Naive thymus-derived CD8-positive, alpha-beta T cell (primary cell): ENCODE results near the gene SIRT6. TPM values are rescaled to one million over a fixed set of nuclear protein-coding genes. Genes with fewer than 3 reads are reported as not detected.
"Not testable (repeated sequence)": the region's sequence is repeated elsewhere in the genome, so short reads cannot be mapped to it uniquely, and the experiment has no call there.

Experiments
- ATAC-seq, 2 donors: fragments of 150-1000 bp; cut with Tn5 transposase in 1 of 2; sonication (Bioruptor Pico), chemical (Tn5 transposase) in 1 of 2; 1 replicate in 1 of 2; 2 replicates in 1 of 2; pipeline ENCODE4 v1.10.0; 2021; ENCODE audit warnings: mild to moderate bottlenecking in 2 of 2, moderate library complexity in 2 of 2
- POLR2A ChIA-PET: fragments of 350-600 bp; sonication (Branson Sonifier 250); formaldehyde crosslinking; loops from one replicate; lab custom pipeline; 2021; ENCODE audit warnings: antibody characterized with exemption; lab: Charles Lee
- DNase-seq, 10 donors: peaks; one replicate each; pipeline versions ENCODE4 v3.0.0 to v3.0.0-alpha.2; 2020 to 2022
- H3K27ac Mint-ChIP-seq, 10 donors: one replicate each; pipeline ENCODE4 v1.8.0; 2020 to 2022; ENCODE audit warnings: mild to moderate bottlenecking in 10 of 10, mixed read lengths in 10 of 10, moderate library complexity in 4 of 10, inconsistent platforms in 1 of 10
- H3K27me3 Mint-ChIP-seq, 5 donors: one replicate each; pipeline ENCODE4 v1.8.0; 2021 to 2022; ENCODE audit warnings: mixed read lengths in 5 of 5
- H3K36me3 Mint-ChIP-seq, 3 donors: one replicate each; pipeline ENCODE4 v1.8.0; 2020 to 2022; ENCODE audit warnings: mixed read lengths in 3 of 3, mild to moderate bottlenecking in 2 of 3, inconsistent platforms in 1 of 3
- H3K4me1 Mint-ChIP-seq, 4 donors: one replicate each; pipeline ENCODE4 v1.8.0; 2021 to 2022; ENCODE audit warnings: mixed read lengths in 4 of 4
- H3K4me3 Mint-ChIP-seq, 10 donors: one replicate each; pipeline ENCODE4 v1.8.0; 2020 to 2022; ENCODE audit warnings: mild to moderate bottlenecking in 10 of 10, mixed read lengths in 10 of 10, moderate library complexity in 6 of 10, inconsistent platforms in 1 of 10
- H3K9me3 Mint-ChIP-seq, 9 donors: one replicate each; pipeline ENCODE4 v1.8.0; 2020 to 2022; ENCODE audit warnings: mixed read lengths in 9 of 9, mild to moderate bottlenecking in 3 of 9, inconsistent platforms in 1 of 9, moderate library complexity in 1 of 9
- polyA plus RNA-seq, 3 donors: library from polyadenylated mRNA; unstranded; fragments of 300-500 nt; fragmentation: Illumina TruSeq; gene quantifications; one replicate each; pipeline ENCODE4 v1.2.3, GENCODE V29; 2021
- total RNA-seq, 8 experiments: library from RNA in 2 of 8; stranded (reverse) in 2 of 8; gene quantifications; one replicate each; pipeline ENCODE4 v1.2.3 and lab custom pipeline; 2021 to 2026

The SIRT6 gene
- total RNA-seq (10 to 100 TPM; 27.2 to 27.3 TPM), polyA plus RNA-seq (1 to 10 TPM in 2 of 3 donors, under 1 TPM in 1; 0.86 to 4.3 (median 1.4) TPM), total RNA-seq (lab: John Stamatoyannopoulos, UW) (3.4 to 22.0 (median 13.0) reads per million in 6 experiments)

DNA sequence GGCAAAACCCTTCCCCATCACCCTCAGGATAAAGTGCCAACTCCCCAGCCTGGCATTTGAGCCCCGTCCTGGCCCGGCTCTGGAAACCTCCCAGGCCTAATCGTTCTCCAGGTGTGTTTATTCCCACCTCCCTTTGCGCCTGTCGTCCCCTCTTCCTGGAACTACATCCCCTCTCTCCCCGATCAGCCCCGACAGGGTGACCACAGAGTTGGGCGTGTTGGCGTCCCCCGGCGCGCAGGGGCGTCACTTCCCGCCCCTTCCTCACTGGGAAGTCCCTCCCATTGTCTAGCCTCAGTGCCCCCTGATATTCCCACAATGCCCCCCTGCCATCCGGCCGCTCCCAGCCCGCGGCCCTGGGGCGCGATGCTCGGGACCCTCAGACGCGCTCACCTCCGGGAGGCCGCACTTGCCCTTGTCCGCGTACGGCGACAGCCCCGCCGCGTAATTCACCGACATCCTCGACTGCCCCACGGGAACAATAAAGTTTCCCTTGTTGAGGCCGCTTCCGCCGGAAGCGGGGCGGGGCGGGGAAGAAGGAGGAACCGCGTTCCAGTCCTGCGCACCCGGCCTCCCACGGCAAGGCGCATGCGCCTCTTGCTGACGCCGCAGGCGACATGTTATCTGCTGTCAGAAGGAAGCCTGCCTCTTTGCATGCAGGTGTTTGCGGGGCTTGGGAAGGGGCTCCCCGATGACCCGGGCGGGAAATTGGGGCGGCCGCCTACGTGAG lies at the start of gene SIRT6, which contains the start of gene ANKRD24:
Gene SIRT6, minus strand, starts transcription at position 480 of the 727 bp plus-strand sequence. Its CDS starts 24 bp downstream, at position 456.
Gene ANKRD24, plus strand, starts transcription at position 606 of the 727 bp plus-strand sequence. CDS start 3,737 bp downstream, outside the sequence.
- Mint-ChIP-seq H3K9me3 (no peaks in the 10 kb centered on the region), H3K4me1 (peaks cover 29 to 44% (median 42%) of the 10 kb centered on the region in 4 donors), H3K36me3 (peaks cover 0 to 18% (median 7%) of the 10 kb centered on the region in 3 donors), H3K27ac (peak within 1 kb of the TSS; percentile 91 to 98 (median 96)), H3K27me3 (peaks cover 0 to 2% (median 0%) of the 10 kb centered on the region in 5 donors), H3K4me3 (peak within 1 kb of the TSS; percentile 94 to 99 (median 97))
- POLR2A ChIA-PET, result no interaction called here
- ATAC-seq, result peak; percentile 89 to 93
- peak; percentile 92 to 98 (median 95) for DNase-seq

DNA sequence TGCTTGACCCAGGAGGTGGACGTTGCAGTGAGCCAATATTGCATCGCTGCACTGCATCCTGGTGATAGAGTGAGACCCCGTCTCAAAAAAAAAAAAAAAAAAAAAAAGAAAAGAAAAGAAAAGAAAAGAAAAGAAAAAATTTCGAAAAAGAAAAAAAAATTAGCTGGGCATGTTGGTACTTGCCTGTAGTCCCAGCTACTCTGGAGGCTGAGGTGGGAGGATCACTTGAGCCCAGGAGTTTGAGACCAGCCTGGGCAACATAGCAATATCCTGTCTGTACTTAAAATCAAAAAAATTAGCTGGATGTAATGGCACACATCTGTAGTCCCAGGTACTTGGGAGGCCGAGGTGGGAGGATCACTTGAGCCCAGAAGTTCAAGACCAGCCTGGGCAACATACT lies 49.8 kb upstream of the SIRT6 start:
- H3K9me3 Mint-ChIP-seq, DNase-seq, H3K4me1 Mint-ChIP-seq, H3K36me3 Mint-ChIP-seq, H3K4me3 Mint-ChIP-seq, H3K27ac Mint-ChIP-seq, ATAC-seq: not testable (repeated sequence)
- peaks cover 5 to 29% (median 8%) of the 10 kb centered on the region in 5 donors for H3K27me3 Mint-ChIP-seq
- POLR2A ChIA-PET, result interaction anchor here (0.7 to 1.7 kb wide), 4 partner anchors 15 to 754 kb away, joined by 3 to 4 read pairs (median 4); partner anchors contain the start of gene YJU2

DNA sequence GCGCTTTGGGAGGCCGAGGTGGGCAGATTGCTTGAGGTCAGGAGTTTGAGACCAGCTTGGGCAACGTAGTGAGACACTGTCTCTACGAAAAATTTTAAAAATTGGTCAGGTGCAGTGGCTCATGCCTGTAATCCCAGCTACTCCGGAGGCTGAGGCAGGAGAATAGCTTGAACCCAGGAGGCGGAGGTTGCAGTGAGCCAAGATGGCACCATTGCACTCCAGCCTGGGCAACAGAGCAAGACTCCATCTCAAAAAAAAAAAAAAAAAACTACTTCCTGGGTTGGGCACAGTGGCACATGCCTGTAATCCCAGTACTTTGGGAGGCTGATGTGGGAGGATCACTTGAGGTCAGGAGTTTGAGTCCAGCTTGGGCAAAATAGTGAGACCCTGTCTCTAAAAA lies 49.2 kb upstream of the SIRT6 start:
- H3K4me3 Mint-ChIP-seq, DNase-seq, ATAC-seq, H3K27ac Mint-ChIP-seq, H3K9me3 Mint-ChIP-seq, H3K4me1 Mint-ChIP-seq, H3K36me3 Mint-ChIP-seq: not testable (repeated sequence)
- POLR2A ChIA-PET, result interaction anchor here (1.7 kb wide), 1 partner anchor 16 kb away, joined by 3 read pairs; the partner anchor contains the start of gene YJU2
- peaks cover 5 to 28% (median 8%) of the 10 kb centered on the region in 5 donors for H3K27me3 Mint-ChIP-seq

DNA sequence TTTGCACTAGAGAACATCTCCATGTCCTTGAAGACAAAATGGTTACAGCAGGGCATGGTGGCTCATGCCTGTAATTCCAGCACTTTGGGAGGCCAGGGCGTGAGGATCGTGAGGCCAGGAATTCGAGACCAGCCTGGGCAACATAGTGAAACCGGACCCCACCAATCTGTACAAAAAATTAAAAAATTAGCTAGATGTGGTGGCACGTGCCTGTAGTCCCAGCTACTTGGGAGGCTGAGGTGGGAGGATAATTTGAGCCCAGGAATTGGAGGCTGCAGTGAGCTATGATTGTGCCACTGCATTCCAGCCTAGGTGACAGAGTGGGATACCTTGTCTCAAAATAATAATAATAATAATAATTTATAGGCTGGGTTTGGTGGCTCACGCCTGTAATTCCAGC lies 47.9 kb upstream of the SIRT6 start:
- POLR2A ChIA-PET, result interaction anchor here (0.6 kb wide), 1 partner anchor 10 kb away, joined by 4 read pairs; no protein-coding TSS in a partner anchor
- H3K27ac Mint-ChIP-seq, H3K4me3 Mint-ChIP-seq, H3K9me3 Mint-ChIP-seq, H3K36me3 Mint-ChIP-seq, ATAC-seq, H3K4me1 Mint-ChIP-seq, DNase-seq: not testable (repeated sequence)
- H3K27me3 Mint-ChIP-seq, result peaks cover 5 to 27% (median 8%) of the 10 kb centered on the region in 5 donors

DNA sequence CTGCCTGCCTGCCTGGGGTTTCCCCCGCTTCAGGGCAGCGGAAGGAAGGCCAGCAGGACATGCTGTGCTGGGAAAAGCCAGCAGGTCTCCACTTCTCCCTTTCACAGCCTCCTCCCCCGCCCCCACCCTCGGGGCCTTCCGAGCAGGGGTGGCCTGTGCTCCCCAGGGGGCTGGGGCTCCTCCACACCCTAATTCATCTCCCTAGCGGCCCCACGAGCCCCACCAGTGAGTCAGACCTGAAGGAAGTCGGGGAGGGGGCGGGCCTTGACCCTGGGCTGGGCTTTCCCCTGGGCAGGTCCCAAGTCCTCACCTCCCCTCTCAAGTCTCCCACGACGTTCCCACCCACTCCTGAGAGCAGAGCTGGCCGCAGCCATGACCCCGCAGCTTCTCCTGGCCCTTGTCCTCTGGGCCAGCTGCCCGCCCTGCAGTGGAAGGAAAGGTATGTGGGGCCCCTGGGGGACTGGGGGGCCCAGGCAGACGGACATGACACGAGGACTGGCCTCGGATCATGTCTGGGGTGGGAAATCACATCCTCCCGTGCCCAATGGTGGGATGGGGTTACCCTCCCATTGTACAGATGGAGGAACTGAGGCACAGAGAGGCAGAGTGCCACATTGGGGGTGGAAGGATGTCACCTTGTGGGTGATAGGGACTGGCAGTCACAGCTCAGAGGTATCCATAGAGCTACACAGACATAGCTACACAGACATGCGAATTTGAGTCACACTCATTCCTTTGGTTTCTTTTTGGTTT lies 47.0 kb upstream of the SIRT6 start, which contains the start of gene EBI3:
Gene EBI3, plus strand, starts transcription at position 345 of the 753 bp plus-strand sequence. Its CDS starts 28 bp downstream, at position 373.
- POLR2A ChIA-PET, result interaction anchor here (0.6 kb wide), 1 partner anchor 11 kb away, joined by 4 read pairs; no protein-coding TSS in a partner anchor
- H3K27me3 Mint-ChIP-seq, result peaks cover 5 to 22% (median 8%) of the 10 kb centered on the region in 5 donors

DNA sequence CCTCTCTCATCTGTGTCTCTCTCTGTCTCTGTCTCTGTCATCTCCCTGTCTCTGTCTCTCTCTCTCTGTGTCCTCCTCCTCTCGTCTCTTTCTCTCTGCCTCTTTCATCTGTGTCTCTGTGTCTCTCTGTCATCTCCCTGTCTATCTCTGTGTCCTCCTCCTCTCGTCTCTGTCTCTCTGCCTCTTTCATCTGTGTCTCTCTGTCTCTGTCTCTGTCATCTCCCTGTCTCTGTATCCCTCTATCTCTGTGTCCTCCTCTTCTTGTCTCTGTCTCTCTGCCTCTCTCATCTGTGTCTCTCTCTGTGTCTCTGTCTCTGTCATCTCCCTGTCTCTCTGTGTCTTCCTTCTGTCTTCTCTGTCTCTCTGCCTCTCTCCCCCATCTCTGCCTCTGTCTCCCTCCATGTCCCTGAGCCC lies 46.4 kb upstream of the SIRT6 start:
- POLR2A ChIA-PET, result no interaction called here
- DNase-seq (no peak), ATAC-seq (no peak)
- Mint-ChIP-seq H3K9me3 (no peaks in the 10 kb centered on the region), H3K36me3 (no peaks in the 10 kb centered on the region), H3K4me3 (no peak overlapping the region), H3K4me1 (peaks cover 0 to 4% (median 3%) of the 10 kb centered on the region in 4 donors), H3K27me3 (peaks cover 5 to 19% (median 8%) of the 10 kb centered on the region in 5 donors), H3K27ac (no peak overlapping the region)

More for the DNA sequence above, 47.0 kb upstream of the SIRT6 start, which contains the start of gene EBI3:
- Mint-ChIP-seq H3K27ac (peak within 1 kb of the TSS in 1 of 10 donors; percentile 39), H3K36me3 (no peaks in the 10 kb centered on the region), H3K9me3 (no peaks in the 10 kb centered on the region), H3K4me1 (peaks cover 0 to 4% (median 3%) of the 10 kb centered on the region in 4 donors), H3K4me3 (peak within 1 kb of the TSS in 1 of 10 donors; percentile 11)
- peak in 2 of 10 donors; percentile 8 to 68 for DNase-seq
- peak in 1 of 2 donors; percentile 27 for ATAC-seq

DNA sequence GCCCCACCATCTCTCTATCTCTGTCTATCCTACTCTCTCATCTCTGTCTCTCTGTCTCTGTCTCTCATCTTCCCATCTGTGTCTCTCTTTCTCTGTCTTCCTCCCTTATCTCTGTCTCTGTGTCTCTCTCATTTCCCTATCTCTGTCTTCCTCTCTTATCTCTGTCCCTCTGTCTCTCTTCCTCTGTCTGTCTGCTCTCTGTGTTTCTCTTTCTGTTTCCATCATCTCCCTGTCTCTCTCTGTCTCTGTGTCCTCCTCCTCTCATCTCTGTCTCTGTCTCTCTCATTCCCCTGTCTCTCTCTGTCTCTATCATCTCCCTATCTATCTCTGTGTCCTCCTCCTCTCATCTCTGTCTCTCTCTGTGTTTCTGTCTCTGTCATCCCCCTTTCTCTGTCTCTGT lies 45.4 kb upstream of the SIRT6 start:
- Mint-ChIP-seq H3K27me3 (peaks cover 0 to 13% (median 5%) of the 10 kb centered on the region in 5 donors), H3K4me3 (no peak overlapping the region), H3K9me3 (no peaks in the 10 kb centered on the region), H3K36me3 (no peaks in the 10 kb centered on the region), H3K27ac (no peak overlapping the region), H3K4me1 (peaks cover 0 to 3% (median 2%) of the 10 kb centered on the region in 4 donors)
- POLR2A ChIA-PET, result no interaction called here
- DNase-seq (no peak), ATAC-seq (no peak)

DNA sequence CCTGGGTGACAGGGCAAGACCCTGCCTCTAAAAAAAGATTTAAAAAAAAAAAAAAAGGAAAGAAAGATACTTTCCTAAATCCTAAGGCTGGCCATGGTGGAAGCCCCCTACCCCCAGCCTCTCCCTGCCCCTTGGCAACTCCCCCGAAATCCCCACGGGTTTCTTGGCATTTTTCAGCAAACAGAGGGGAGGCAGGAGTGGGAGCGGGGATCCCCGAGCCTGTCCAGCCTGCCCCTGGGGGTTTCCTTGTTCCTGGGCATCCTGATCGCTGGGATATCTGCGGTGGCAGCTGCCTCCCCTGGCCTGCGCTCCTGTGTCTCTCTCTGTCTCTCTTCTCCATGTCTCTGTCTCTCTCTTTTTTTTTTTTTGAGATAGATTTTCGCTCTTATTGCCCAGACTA lies 43.5 kb upstream of the SIRT6 start:
- POLR2A ChIA-PET, result no interaction called here
- no peaks in the 10 kb centered on the region for H3K36me3 Mint-ChIP-seq

DNA sequence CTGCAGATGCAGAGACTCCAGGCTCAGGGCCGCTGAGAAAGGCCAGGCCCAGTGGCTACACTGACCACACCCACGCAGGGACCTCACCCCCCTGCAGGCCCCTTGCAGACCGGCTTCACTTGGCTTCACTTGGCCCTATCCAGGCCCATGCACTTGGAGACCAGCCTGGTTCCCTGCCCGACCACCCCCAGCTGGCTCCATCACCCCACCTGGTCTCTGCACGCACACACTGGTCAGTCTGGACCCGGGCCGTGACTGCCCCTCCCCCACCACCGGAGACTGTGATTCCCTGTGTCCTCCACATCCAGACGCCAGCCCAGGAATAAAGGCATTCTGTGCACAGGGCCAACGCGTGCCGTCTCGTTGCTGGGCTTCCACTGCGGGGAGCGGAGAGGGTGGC lies 42.1 kb upstream of the SIRT6 start:
- DNase-seq (no peak), ATAC-seq (no peak)
- H3K27ac Mint-ChIP-seq, result peak overlapping the region in 1 of 10 donors; percentile 29
- H3K9me3 Mint-ChIP-seq, result no peaks in the 10 kb centered on the region
- H3K4me3 Mint-ChIP-seq, result no peak overlapping the region
- POLR2A ChIA-PET, result no interaction called here
- peaks cover 0 to 2% (median under 1%) of the 10 kb centered on the region in 4 donors for H3K4me1 Mint-ChIP-seq
- no peaks in the 10 kb centered on the region for H3K36me3 Mint-ChIP-seq
- peaks cover 0 to 2% (median under 1%) of the 10 kb centered on the region in 5 donors for H3K27me3 Mint-ChIP-seq

More for the DNA sequence above, 43.5 kb upstream of the SIRT6 start:
- Mint-ChIP-seq H3K9me3 (no peaks in the 10 kb centered on the region), H3K4me3 (no peak overlapping the region), H3K27ac (peak overlapping the region in 1 of 10 donors; percentile 48), H3K27me3 (peaks cover 0 to 6% (median 2%) of the 10 kb centered on the region in 5 donors), H3K4me1 (peaks cover 0 to 3% (median 2%) of the 10 kb centered on the region in 4 donors)
- DNase-seq, result no peak
- no peak for ATAC-seq

DNA sequence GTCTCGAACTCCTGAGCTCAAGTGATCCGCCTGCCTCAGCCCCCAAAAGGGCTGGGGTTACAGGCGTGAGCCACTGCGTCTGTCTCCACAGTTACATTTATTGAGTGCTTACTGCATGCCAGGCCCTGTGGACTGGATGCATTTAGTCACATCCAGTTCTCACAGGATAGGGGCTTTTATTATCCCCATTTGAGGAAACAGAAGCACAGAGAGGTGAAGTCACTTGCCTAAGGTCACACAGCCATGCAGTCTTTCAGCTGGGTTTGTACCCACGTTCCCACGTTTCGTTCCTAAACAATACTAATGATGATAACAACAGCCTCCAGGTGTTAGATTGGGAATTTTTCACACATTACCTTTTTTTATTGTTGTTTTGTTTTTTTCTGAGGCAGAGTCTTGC lies 37.8 kb upstream of the SIRT6 start:
- H3K4me3 Mint-ChIP-seq, result no peak overlapping the region
- no peaks in the 10 kb centered on the region for H3K9me3 Mint-ChIP-seq
- no peaks in the 10 kb centered on the region for H3K36me3 Mint-ChIP-seq
- POLR2A ChIA-PET, result no interaction called here
- no peak overlapping the region for H3K27ac Mint-ChIP-seq
- ATAC-seq (no peak), DNase-seq (no peak)
- no peaks in the 10 kb centered on the region for H3K27me3 Mint-ChIP-seq
- no peaks in the 10 kb centered on the region for H3K4me1 Mint-ChIP-seq

DNA sequence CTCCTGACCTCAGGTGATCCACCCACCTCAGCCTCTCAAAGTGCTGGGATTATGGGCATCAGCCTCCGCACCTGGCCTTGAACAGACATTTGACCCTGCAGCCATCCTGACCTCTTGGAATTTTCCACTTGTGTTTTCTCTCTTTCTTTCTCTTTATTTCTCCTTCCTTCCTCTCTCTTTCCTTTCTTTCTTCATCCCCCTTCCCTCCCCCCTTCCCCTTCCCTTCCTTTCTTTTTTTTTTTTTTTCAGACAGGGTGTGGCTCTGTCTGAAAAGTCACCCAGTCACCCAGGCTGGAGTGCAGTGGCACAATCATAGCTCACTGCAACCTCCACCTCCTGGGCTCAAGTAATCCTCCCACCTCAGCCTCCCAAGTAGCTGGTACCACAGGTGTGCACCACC lies 36.2 kb upstream of the SIRT6 start:
- DNase-seq, ATAC-seq, H3K27me3 Mint-ChIP-seq, H3K4me3 Mint-ChIP-seq, H3K9me3 Mint-ChIP-seq, POLR2A ChIA-PET, H3K4me1 Mint-ChIP-seq, H3K36me3 Mint-ChIP-seq, H3K27ac Mint-ChIP-seq: not testable (repeated sequence)
